GDM1 (cell line): ENCODE results near the gene CD200.
A peak's percentile ranks its signal among the peaks of the same experiment; 100 is the strongest.

ENCODE experiments used
- DNase-seq: peaks from one replicate; lab custom pipeline; 2025; lab: John Stamatoyannopoulos, UW

The CD200 gene, protein sequence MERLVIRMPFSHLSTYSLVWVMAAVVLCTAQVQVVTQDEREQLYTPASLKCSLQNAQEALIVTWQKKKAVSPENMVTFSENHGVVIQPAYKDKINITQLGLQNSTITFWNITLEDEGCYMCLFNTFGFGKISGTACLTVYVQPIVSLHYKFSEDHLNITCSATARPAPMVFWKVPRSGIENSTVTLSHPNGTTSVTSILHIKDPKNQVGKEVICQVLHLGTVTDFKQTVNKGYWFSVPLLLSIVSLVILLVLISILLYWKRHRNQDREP

DNA sequence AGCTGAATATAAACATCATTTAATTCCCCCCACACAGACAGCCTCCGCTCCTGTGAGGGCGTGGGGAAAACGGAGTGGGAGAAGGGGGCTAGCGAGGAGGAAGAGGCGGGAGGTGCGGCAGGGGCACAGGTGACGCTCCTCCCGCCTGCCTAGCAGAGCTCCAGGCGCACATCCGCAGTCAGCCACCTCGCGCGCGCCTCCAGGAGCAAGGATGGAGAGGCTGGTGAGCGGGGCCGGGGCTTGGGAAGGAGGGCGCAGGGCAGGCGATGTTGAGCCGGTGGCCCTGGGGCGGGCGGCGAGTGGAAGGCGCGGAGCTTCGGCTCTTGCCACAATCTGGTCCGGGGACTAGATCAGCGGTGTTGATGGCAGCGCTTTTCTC lies at the start of gene CD200:
Gene CD200, plus strand, starts transcription at position 155 of the 379 bp plus-strand sequence. Its CDS starts 57 bp downstream, at position 212.
- peak; percentile 52 for DNase-seq

- no peak for DNase-seq
Observed at GRCh38 chr3:112289011-112289410, 43.9 kb upstream of the CD200 start.

- DNase-seq: peak; percentile 47
Observed at GRCh38 chr3:112293368-112294321, 39.3 kb upstream of the CD200 start, which contains the start of gene SLC9C1. SLC9C1 (minus strand) TSS chr3:112294216; CDS start chr3:112286791, 7,425 bp downstream.

- no peak for DNase-seq
Observed at GRCh38 chr3:112297714-112298113, 35.2 kb upstream of the CD200 start.

DNA sequence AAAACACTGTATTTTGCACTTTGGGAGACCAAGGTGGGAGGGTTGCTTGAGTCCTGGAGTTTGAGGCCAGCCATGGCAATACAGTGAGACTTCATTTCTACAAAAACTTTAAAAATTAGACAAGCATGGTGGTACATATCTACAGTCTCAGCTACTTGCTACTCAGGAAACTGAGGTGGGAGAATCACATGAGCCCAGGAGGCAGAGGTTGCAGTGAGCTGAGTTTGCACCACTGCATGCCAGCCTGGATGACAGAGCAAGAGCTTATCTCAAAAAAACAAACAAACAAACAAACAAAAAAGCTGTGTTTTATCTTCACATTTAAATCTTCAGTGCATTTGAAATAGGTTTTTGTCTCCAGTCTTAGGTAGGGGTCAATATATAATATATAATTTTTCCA lies 34.2 kb upstream of the CD200 start:
- no peak for DNase-seq

GRCh38 chr3:112302150-112302830 lies 30.7 kb upstream of the CD200 start:
- DNase-seq: no peak

- no peak for DNase-seq
Observed at GRCh38 chr3:112302881-112303763, 29.8 kb upstream of the CD200 start.

DNA sequence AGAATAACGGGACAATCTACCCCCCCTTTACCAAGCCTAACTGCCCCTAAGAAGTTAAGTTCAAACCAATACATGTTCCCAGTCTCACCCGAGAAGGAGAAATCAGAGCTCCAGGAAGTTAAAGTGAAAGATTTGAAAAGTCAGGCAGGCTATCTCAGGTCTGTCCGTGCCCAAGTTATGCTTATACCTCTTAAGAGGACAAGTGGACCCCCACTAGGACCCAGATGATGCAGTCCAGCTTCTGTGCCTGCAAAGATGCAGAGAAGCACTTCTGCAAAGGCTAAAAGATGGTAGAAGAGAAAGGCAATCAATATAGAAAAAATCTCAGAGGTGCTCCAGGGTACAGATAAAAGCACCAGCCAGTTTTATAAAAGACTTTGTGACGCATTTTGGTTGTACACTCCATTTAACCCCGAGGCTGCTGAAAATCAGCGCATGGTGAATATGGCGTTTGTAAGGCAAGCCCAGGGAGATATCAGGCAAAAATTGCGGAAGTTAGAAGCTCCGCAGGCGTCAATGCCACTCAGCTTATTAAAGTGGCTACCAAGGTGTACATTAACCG lies 29.1 kb upstream of the CD200 start:
- DNase-seq: no peak

GRCh38 chr3:112304611-112305010 lies 28.3 kb upstream of the CD200 start:
- DNase-seq: no peak

DNA sequence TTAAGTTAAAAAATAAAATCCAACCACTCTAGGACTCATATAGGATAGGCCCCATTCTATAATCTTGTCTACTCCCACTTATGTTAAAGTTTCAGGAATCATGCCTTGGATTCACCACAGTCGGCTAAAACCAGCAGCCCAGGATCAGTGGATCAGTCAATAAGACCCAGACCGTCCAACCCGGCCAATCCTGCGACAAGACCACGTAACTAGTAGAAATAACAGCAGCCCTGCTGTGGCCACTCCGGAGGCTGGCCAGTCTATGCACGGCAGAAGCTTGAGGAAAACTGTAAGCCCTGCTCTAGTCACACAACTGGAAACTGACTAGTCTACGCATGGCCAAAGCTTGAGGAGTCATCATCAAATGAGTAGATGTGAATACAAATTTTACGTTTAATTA lies 26.1 kb upstream of the CD200 start:
- DNase-seq: no peak

- DNase-seq: no peak
Observed at GRCh38 chr3:112307557-112307956, 25.4 kb upstream of the CD200 start.

DNA sequence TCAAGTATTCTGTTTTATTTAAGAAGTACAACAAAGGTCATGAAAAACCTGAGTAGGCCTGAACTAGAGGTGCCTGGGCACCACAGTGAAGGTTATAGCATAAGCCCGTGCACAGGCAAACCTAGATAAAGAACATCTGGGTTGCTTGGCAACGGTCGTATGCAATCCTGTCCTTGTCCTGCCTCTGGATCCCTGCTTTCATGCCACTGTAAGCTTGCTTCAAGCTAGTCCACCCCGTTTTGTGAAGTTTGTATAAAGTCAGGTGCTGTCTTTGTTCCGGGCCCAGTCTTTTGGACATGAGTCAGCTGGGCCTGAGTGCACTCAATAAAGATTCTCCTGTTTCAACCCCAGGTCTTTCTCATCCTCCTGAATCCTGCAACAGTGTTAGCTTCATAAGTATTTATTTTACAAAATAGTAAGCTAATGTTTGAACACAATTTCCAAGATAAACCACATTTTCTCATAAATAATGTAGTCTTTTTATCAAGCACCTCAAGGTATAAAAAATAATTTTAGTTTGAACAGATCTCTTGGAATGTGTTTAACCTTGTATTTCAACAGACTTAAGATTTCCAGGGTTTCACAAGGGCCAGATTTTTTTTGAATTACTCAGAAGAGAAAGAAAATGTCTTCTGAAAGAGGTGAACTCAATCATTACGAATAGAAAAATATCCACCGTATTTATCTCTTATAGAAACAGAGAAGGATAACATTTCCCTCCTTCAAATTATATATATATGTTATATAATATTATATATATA lies 24.6 kb upstream of the CD200 start:
- no peak for DNase-seq

DNA sequence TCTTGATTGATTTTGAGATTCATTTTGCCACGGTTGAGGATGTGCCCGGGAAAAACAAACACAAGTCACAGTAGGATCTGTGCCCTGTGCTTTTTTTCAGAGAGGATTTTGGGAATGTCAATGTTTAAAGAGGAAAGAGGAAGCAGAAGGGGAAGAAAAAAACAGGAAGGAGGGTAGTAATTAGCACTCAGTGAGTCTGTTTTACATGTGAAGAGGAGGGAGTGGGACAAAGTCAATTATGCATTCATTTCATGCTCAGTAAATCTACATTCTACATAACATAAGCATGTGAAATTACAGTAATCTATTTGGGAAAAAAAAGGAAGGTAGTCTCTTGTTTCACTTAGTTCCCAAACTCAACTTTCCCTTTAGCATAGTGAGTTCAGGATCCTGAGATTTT lies 18.3 kb upstream of the CD200 start:
- DNase-seq: no peak

DNA sequence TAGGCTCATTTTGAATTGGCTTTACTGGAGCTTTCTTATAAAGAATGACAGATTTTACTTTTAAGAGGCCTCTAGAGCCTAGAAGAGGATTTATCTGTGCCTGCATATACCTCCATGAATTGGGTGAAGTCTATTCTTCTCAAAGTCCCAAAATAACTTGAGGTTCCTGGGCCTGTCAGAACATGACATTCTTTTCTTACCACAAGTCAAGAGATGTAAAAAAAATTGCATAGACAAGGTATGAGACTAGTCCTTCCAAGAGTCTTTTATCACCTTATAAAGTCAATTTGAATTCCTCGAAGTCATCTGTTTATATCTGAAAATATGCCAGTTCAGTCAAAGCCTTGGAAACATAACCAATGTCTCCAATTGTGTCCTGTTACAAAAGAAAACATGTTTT lies 17.2 kb upstream of the CD200 start:
- DNase-seq: no peak

- no peak for DNase-seq
Observed at GRCh38 chr3:112319516-112320276, 13.3 kb upstream of the CD200 start.

DNA sequence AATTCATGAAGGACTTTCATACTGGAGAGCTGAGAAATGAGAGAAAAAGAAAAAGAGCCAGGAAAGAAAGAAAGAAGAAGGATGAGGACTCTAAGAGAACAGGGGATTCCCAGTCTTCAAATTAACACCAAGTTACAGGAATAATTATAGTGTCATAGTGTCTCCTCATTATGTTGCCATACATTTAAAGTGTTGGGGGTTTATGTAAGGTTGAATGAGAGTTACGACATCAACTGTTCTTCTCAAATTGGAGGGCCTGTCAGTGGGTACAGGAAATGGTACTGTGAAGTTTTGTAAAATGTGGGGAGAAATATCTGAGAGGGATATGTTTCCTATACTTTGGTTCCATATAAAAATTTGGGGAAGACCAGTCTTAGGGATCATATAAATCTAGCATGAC lies 12.3 kb upstream of the CD200 start:
- no peak for DNase-seq

DNA sequence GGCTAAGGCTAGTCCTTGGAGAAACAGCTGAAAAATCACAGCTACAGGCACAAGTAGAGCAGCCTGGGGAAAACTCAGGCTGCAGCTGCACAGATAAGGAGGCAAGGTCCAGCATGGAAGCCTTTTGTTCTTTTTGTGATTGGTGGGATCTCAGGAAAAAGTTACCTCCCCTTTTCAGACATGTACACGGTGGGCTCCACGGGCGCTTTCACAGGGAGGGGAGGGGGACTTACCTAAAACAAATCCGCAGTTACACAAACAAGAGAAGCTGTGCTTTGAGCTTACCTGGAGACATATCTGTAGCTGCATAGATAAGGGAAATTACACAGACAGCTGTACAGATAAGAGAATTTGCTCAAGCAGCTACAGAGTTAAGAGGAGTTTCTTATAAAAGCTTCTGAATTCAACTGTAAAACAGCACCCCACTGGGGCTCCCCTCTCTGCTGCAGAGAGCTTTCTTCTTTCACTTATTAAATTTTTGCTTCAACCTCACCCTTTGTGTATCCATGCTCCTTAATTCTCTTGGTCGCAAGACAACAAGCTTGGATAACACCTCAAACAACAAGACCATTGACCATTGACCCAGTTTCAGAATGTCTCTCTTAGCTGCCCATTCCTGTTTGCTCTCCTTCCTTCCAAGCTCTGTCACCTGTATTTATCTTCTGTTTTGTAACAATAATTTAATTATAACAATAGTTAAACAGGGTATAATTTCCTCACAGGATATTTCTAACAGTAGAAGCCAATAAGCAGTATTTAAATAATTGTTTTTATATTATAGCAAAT lies 10.9 kb upstream of the CD200 start:
- DNase-seq: no peak

DNA sequence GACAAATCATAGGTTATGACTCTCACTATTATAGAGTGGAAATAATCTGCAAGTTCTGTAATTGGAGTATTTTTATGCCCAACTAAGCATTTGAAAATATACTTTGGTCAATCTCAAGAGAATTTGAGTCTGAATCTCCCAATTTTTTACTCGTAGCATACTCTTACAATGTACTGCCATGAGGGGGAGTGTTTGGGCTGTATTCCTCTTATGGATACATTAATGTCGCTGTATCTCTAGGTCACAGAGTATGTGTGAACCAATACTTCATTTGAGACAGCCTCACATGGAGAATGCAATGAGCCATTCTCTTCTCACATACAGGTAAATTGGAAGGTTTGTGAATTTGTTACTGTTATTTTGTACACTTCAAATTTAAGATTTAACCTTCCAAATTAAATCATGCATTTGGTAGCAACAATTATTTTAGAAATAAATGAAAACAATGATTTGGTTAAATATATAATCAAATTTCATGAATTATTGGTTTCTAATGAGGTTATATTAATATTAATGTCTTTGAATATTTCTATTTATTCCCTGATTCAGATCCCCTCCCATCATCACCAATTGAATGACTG lies 5.5 kb upstream of the CD200 start:
- peak; percentile 68 for DNase-seq

DNA sequence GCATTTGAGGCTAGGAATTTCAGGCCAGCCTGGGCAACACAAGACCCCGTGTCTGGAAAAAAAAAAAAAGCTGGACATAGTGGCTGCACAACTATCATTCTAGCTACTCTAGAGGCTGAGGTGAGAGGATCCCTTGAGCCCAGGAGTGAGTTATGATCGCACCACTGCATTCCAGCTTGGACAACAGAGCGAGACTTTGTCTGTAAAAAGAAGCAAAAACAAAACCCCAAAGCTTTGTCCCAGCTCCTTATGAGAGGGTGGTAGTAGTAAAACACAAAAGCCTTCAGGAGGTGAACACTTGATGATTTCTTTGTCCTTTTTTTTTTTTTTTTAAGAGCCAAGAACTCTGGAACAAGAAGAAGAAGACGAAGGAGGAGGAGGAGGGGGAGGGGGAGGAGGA lies 1.1 kb upstream of the CD200 start:
- no peak for DNase-seq
